GM21381 (cell line): ENCODE results near the gene ITPRIP.

ENCODE experiments used
- ATAC-seq: cut with Tn5 transposase; IDR thresholded peaks from one replicate; pipeline ENCODE4 v1.9.1; 2021; ENCODE audit warnings: mild to moderate bottlenecking, moderate library complexity; ENCODE audit not compliant: unreplicated experiment

ITPRIP gene

DNA sequence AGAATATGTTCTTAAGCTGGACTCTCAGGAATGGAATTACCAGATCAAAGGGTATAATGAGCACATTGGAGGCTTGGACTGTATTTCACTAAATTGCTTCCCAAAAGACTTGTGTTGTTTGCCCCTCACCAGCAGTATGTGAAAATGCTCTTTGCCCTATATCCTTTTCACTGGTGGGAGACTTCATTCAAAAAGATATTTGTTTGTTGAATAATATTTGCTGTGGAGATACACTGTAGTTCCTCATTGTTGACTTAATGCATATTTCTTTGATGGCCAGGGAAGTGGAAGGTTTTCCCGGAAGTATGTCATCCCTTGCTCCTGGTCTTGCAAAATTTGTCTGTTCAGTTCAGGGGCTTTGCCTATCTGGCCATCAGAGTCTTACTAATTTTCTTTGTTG, 49.9 kb downstream of the ITPRIP start:
- ATAC-seq: no peak

DNA sequence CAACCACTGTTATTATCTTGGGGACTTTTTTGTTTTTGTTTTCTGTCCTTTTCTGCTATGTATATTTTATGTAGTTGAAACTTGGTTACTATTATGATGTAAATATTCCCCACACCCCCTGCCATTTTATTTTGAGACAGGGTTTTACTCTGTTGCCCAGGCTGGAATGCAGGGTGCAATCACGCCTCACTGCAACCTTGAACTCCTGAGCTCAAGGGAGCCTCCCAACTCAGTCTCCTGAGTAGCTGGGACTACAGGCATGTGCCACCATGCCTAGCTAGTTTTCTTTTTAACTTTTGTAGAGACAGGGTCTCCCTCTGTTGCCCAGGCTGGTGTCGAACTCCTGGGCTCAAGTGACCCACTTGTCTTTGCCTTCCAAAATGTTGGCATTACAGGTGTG, 51.3 kb downstream of the ITPRIP start:
- no peak for ATAC-seq

DNA sequence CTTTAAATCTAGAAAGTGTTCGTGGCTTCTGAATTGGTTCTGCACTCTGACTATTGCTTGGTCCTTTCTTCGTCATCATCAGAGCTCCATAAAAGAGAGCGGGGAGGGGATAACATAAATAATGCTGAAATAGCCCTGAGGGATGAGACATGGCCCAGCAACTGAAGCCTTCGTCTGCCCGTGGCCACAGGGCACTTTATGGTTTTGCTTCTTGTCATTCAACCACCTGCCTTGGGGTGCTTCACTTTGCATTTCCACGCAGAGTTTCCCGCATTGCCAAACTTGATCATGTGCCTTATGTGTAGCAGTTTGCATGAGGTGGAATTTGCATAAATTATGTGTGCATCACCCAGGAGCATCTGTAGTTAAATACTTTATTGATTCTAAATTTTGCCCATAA, 53.4 kb downstream of the ITPRIP start:
- no peak for ATAC-seq

DNA sequence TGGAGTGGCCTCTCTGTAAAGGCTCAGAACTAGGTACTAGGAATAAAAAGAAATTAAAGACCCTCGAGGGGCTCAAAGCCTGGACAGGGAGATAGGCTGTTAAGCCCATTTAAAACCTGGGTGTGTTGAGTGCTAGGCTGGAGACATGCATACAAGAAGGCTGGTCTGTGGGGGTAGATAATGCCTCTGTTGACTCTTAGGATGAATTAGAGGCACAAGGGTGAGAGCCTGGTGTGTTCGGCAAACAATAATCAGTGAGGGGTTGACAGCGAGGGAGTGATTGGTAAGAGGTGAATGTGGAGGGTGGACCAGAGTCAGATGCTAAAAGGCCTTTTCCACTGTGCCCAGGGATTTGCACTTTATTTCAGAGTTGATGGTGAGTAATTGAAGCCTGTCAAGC, 56.6 kb downstream of the ITPRIP start:
- ATAC-seq: no peak

DNA sequence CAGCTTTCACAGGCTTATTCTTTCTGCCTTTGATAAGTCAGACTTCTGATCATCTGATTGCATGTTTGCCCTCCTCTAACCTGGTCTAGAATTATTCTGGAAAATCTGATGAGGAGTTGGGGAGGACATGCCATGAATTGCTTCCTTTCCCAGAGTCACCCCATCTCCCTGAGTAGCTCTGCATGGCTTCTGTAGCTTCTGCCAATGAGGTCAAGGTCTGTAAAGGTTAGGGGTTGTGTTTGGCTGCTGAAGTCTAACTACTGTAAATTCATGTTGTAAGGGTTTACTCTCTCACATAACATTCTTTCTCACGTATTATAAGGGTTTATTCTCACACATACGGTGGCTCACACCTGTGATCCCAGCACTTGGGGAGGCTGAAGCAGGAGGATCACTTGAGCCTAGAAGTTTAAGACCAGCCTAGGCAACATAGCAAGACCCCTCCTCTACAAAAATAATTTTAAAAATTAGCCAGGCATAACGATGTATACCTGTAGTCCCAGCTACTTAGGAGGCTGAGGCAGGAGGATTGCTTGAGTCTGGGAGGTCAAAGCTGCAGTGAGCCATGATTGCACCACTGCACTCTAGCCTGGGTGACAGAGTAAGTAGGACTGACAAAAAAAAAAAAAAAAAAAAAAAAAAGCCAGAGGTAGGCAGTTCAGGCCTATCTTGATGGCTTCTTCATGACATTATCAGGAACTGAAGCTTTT, 58.6 kb downstream of the ITPRIP start:
- ATAC-seq: no peak

DNA sequence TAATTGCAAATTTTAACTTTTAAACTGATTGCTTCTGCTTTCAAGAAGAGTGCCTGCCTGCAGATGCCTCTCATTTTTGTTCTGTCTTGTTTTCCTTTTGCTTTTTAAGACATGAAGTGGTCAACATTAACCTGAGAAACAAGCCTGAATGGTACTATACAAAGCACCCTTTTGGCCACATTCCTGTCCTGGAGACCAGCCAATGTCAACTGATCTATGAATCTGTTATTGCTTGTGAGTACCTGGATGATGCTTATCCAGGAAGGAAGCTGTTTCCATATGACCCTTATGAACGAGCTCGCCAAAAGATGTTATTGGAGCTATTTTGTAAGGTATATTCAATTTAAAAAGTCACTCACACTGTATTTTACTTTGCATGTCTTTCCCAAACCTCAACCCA, 60.5 kb downstream of the ITPRIP start:
- no peak for ATAC-seq

DNA sequence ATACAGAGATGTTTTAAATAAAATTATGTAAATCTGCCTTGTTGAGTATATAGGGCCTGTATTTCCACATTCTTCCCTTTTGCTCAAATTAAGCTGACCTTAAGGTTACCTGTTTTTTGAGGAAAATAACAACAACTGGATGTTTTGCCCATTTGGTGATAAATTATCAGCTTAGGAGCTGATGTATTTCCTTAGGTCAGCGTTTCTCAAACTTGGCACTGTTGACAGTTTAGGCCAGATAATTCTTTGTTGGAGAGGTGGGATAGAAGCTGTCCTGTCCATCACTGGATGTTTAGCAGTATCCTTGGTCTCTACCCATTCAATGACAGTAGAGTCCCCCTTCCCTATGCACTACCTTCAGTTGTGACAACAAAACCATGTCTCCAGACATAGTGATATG, 62.1 kb downstream of the ITPRIP start:
- no peak for ATAC-seq

DNA sequence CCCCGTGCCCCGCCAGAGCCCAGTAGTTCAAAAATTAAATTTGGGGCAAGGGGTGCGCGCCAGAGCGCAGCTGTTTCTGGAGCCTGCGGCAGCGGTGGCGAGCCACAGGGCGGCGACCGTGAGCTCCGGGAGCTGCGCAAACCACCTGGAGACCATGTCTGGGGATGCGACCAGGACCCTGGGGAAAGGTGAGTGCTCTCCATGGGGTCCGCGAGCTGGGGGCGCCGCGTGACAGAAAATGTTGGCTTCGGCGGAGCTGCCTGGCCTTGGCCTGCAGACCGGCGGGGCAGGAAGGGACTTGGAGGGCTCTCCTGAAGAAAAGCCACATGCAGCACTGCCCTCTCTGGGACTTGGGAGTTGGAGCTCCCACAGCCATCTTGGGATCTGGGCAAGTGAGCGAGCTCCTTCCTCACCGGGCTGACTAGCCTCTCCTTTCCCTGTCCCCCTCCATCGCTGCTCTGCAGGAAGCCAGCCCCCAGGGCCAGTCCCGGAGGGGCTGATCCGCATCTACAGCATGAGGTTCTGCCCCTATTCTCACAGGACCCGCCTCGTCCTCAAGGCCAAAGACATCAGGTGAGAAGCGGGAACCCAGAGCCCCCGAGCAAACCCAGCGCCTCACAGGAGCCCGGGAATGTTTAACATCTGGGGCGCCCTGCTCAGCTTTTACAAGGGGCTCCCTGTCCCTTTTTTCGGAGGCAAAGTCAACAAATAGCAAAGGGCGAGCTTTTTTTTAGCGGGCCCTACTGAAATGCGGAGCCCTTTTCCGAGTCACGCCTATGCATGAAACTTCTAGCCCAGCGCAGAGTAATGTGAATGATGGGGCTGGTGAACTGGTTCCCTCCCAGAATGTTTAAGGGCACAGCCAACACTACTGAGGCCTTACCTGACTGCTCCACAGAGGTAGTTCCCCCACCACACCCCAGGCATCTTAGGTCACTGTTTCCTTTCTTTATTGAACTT, 63.2 kb downstream of the ITPRIP start:
- ATAC-seq: peak; percentile 82

DNA sequence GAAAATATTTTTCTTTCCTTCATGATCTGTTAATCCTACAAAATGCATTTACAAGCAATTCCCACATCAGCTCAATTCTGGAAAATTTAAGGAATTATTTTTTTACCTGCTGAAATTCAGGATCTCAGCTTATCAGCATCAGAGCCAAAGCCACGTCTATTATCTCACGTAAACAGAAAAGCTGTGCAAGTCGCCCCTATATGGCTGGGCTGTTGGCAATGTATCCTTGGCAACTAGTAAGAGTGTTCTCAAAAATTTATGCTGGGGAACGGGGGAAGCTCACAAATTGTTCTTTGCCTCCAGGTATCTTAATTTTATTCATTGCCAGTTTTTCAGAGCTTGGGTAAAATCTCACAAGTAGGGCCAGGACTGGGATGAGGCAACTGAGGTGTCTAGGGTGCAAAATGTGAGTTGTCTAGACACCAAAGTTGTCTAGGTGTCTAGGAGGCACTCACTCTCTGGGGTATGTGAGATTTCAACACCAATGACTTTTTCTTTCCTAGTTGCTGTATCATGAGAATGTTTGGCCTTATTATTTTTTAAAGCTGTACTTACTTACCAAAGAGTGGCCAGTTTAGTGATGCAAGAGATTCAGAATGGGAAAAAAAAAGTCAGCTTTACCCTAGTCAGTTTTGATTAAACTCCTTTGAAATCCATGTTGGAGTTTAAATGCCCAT, 64.2 kb downstream of the ITPRIP start:
- no peak for ATAC-seq

DNA sequence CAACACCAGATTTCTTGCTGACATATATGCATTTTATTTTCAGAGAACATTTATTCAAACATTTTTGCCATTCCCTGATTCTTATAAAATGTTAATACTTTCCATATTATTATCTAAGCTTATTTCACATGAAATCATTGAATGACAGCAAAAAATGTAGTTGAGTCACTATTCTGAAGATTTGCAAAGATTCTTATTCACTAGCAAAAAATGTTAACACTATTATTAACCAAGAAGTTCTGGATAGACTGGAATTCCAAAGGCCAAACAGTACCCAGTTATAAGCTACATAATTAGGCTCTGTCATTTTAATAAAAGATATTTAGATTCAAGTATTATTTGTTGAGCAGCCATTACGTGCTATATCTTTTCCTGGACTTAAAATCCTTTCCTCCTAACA, 65.0 kb downstream of the ITPRIP start:
- ATAC-seq: no peak

DNA sequence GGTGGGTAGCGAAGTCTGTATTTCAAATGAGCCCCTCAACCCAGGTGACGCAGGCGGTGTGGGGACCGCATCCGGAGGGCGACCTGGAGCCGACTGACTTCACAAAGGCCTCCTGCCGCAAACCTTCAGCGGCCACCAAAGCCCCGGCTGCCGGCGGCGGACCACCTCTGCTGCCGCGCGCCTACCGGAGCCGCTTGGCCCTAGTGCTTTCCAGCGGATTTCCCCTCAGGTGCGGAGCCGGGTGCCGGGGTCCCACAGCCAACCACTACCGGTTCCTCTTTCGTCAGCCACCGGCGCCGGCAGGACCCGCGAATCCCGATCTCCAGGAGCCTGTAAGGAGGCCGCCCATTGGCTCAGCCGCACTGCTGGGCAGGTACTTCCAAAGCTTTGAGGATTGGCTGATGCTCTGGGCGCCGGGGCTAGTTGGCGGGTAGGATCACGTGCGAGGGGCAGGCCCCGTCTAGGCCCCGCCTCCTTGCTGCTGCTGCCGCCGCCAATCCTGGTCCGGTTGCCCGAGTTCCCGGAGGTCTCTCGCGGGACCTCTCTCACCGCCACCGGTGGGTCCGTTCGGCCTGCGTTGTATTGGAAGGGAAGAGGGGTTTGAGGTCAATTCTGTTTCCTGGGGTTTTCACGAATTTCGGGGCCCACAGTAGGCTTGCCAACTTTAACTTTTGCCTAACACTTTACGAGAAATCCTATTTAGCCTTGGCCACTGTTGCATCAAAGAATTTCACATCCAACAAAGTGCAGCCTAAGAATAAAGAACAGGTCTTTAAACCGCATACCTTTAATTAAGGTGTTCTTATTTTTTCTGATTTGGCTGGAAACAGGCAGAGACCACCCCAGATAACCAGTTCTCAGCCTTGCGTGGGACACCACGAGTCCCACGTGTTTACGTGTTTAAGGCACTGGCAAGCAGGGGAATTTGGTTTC, 69.3 kb downstream of the ITPRIP start, which contains the start of gene GSTO2:
Gene GSTO2, plus strand, starts transcription at position 472 of the 933 bp plus-strand sequence. CDS start 5,732 bp downstream, outside the sequence.
- ATAC-seq: peak; percentile 99

DNA sequence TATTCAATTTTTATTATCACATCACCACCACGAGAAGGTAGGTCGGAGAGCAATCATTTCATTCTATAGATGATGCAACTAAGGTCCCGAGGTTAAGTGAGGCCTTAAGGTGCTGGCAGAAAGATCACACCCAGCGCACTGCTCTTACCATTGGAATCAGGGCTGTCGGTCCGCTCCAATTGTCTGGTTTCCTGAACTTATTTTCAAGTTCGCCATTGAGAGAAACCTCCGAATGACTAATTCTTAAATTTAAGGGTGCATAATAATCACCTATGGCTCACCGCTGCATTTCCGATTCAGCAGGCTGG, 69.9 kb downstream of the ITPRIP start:
- ATAC-seq: no peak

DNA sequence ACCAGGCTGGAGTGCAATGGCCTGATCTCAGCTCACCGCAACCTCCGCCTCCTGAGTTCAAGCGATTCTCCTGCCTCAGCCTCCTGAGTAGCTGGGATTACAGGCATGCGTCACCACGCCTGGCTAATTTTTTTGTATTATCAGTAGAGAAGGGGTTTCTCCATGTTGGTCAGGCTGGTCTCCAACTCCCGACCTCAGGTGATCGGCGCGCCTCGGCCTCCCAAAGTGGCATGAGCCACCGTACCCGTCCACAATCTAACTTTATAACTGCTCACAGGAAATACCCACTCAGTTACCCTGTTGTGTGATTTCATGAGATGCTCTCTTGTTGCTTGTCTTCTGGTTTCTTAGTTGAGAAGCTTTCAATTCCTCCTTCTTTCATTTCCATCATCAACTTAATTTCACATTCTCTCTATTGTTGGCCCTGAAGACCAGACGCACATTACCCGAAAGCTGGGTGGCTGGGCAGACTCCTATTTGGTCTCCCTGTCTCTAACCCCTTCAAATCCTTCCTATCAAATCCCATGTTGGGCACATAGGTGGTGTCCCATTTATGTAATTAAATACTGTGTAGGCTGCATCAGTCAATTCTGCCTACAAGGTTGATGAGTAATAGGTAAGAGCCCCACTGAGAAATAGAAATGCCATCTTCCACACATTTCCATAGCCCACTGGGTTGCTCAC, 70.4 kb downstream of the ITPRIP start:
- ATAC-seq: no peak

DNA sequence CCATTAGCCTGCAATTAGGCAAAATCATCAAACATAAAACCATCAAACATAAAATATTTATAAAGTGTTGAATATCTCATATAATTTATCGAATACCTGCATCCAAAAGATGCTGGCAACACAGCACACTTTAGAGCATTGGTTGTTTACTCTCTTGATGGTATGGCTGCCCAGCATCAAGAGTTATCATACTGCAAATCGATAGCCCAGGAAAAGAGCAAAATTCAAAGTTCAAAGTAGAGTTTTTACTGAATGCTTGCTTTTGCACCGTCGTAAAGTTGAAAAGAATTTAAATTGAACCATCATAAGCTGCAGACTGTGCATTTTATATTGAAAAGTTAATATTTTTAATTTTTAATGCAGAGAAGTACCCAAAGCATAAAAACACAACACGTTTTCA, 73.5 kb downstream of the ITPRIP start:
- no peak for ATAC-seq

DNA sequence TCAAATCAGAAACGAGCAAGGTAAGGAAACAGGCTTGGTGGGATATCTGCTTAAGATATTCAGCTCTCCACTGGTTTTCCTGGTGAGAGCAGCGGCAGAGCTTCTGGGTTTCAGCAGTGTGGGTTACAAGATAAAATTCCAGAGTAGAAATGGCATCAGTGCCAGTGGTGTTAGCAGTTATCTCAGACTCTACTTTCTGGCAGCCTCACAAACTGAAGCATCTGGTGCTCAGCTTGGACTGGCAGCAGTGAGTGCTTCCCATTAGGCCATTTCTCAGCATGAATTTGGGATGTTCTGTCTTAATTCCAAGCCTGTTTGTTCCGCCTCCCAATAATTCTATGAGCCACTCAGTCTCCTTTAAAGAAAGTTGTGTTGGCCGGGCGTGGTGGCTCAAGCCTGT, 76.2 kb downstream of the ITPRIP start:
- ATAC-seq: no peak

DNA sequence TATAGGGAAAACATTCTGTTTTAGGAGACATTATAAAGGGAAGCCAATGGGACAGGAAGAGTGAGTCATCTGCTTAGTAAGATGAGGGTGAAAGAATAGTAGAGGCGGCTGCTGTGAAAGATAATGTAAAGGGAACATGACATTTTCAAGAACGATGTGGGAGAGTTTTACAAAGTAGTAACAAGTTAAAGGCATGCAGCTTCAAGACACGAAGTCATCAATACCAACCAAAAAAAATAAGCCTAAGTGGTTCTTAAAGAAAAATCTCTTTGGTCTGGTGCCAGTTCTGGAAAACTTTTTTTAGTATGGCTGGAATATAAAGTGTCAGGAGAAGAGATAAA, 77.5 kb downstream of the ITPRIP start:
- ATAC-seq: no peak

DNA sequence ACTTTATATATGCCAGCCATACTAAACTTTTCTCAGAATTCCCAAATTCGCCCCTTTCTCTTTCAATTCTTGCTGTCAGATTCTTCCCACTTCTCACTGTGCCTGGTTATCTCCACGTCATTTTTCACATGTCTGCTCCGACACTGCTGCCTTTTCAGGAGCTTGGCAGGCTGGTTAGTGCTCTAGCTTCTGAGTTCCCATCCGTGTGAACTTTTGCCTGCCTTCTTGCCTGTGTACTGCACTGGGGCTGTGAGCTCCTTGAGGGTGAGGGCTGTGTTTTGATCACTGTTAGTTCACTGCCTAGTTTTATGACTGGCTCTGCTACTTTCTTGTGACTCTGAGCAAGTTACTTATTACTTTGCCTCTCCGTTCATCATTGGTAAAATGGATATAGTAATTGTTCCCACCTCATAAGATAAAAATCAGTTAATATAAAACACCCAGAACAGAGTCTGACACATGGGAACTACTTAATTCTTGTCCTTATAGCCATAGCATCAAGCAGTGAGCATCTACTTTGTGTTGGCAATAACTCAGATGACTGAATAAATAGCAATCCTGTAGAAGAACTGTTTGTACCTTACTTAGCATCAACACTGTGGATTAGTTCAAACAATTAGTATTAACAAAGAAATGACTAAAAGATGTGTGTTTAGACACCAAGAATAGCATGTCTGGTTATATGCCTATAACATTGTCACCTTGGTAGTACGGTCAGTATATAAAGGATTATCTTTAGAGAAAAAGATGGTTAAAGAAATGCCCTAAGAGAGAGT, 78.1 kb downstream of the ITPRIP start:
- no peak for ATAC-seq
